Endodermal cell (in vitro differentiated cells): ENCODE measurements around the gene LMF1. TPM values are rescaled to one million over a fixed set of nuclear protein-coding genes. Genes with fewer than 3 reads are reported as not detected.

Source experiments
- DNase-seq: peaks from one replicate; pipeline ENCODE4 v3.0.0-alpha.2; 2017
- H3K27ac ChIP-seq: 2 replicates; pipeline ENCODE4 v1.5.1; 2013; ENCODE audit warnings: mild to moderate bottlenecking, low read depth, low read length, moderate library complexity
- H3K27me3 ChIP-seq: 2 replicates; pipeline ENCODE4 v1.6.1; 2013; ENCODE audit warnings: mild to moderate bottlenecking, low read length, moderate library complexity; ENCODE audit not compliant: insufficient read depth, control insufficient read depth, poor library complexity, severe bottlenecking
- H3K36me3 ChIP-seq: 2 replicates; pipeline ENCODE4 v1.7.0; 2013; ENCODE audit warnings: mild to moderate bottlenecking, low read length, moderate library complexity; ENCODE audit not compliant: control insufficient read depth, insufficient read depth
- H3K4me1 ChIP-seq: one replicate; pipeline ENCODE4 v1.7.0; 2013; ENCODE audit warnings: low read length; ENCODE audit not compliant: control insufficient read depth, insufficient read depth
- H3K4me3 ChIP-seq: 2 replicates; pipeline ENCODE4 v1.5.1; 2013; ENCODE audit warnings: mild to moderate bottlenecking, low read length, moderate library complexity
- H3K9ac ChIP-seq: 2 replicates; pipeline ENCODE4 v1.6.1; 2013; ENCODE audit warnings: mild to moderate bottlenecking, low read length, moderate library complexity; ENCODE audit not compliant: poor library complexity, severe bottlenecking; ENCODE audit errors: extremely low read depth
- H3K9me3 ChIP-seq: 2 replicates; pipeline ENCODE4 v1.6.1; 2013; ENCODE audit warnings: mild to moderate bottlenecking, low read length, moderate library complexity; ENCODE audit not compliant: control insufficient read depth
- H3K27ac Mint-ChIP-seq: 2 replicates; pipeline ENCODE4 v1.8.0; 2020; ENCODE audit warnings: mixed read lengths
- H3K27me3 Mint-ChIP-seq: 2 replicates; pipeline ENCODE4 v1.8.0; 2021; ENCODE audit warnings: mild to moderate bottlenecking, mixed read lengths; ENCODE audit not compliant: insufficient read depth
- H3K36me3 Mint-ChIP-seq: 2 replicates; pipeline ENCODE4 v1.8.0; 2020; ENCODE audit warnings: low read depth, mixed read lengths
- H3K4me1 Mint-ChIP-seq: 2 replicates; pipeline ENCODE4 v1.8.0; 2020; ENCODE audit warnings: mixed read lengths
- H3K4me3 Mint-ChIP-seq: 2 replicates; pipeline ENCODE4 v1.8.0; 2020; ENCODE audit warnings: mild to moderate bottlenecking, moderate library complexity, mixed read lengths
- H3K9me3 Mint-ChIP-seq: 2 replicates; pipeline ENCODE4 v1.8.0; 2020; ENCODE audit warnings: mild to moderate bottlenecking, mixed read lengths
- WGBS, 2 experiments: methylation state at CpG; one replicate each; pipeline versions ENCODE4 v1.1.5 to v1.1.7; 2013; ENCODE audit warnings: missing lambda C conversion rate in 2 of 2, mixed read lengths in 1 of 2; ENCODE audit not compliant: insufficient coverage in 1 of 2, insufficient read length in 1 of 2; 5-methylcytosine and 5-hydroxymethylcytosine counted together
- total RNA-seq, 2 donors: library from RNA; stranded (reverse); fragmentation: NEBNext Ultra II Directional in 1 of 2; extraction: Animal tissue kit (Norgen Biotek cat#: 25700) in 1 of 2; gene quantifications; 2 replicates in 1 of 2; 3 replicates in 1 of 2; pipeline ENCODE4 v1.2.1, GENCODE V29; 2021
- TF ChIP-seq, protein P1 (sequence below): fragments of 200-600 bp; sonication (generic); conservative IDR thresholded peaks from 2 replicates; pipeline ENCODE4 v1.5.0; 2021; ENCODE audit warnings: antibody characterized with exemption, mild to moderate bottlenecking

LMF1 gene
- total RNA-seq, 2 donors from 2014 or later, result 13.7 to 15.1 TPM

DNA sequence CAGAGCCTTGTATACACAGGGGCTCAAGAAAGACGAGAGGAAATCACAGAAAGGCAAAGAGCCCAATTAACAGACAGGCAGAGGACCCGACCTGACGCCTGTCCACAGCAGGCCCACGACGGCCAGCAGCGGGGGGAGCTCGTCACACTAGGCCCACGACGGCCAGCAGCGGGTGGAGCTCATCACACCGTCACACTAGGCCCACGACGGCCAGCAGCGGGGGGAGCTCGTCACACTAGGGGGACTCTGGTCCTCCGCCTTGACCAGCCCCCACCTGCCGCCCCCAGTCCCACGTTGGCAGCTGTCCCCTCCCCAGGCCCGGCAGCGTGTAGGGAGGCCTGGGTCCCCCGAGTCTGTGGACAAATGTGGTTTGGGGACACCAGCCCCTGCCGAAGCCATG, 146.6 kb downstream of the LMF1 start:
- Histone ChIP-seq H3K27ac (no peak overlapping the region), H3K4me1 (no peaks in the 10 kb centered on the region), H3K9me3 (no peaks in the 10 kb centered on the region), H3K36me3 (no peaks in the 10 kb centered on the region), H3K4me3 (no peak overlapping the region), H3K9ac (no peak overlapping the region), H3K27me3 (no peaks in the 10 kb centered on the region)
- H3K4me1 Mint-ChIP-seq, result no peaks in the 10 kb centered on the region
- H3K9me3 Mint-ChIP-seq, result no peaks in the 10 kb centered on the region
- no peak overlapping the region for H3K4me3 Mint-ChIP-seq
- no peak for DNase-seq
- H3K36me3 Mint-ChIP-seq, result no peaks in the 10 kb centered on the region
- no peak overlapping the region for H3K27ac Mint-ChIP-seq
- TF ChIP-seq, protein P1, sequence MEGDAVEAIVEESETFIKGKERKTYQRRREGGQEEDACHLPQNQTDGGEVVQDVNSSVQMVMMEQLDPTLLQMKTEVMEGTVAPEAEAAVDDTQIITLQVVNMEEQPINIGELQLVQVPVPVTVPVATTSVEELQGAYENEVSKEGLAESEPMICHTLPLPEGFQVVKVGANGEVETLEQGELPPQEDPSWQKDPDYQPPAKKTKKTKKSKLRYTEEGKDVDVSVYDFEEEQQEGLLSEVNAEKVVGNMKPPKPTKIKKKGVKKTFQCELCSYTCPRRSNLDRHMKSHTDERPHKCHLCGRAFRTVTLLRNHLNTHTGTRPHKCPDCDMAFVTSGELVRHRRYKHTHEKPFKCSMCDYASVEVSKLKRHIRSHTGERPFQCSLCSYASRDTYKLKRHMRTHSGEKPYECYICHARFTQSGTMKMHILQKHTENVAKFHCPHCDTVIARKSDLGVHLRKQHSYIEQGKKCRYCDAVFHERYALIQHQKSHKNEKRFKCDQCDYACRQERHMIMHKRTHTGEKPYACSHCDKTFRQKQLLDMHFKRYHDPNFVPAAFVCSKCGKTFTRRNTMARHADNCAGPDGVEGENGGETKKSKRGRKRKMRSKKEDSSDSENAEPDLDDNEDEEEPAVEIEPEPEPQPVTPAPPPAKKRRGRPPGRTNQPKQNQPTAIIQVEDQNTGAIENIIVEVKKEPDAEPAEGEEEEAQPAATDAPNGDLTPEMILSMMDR, result no peak
- WGBS, 2 experiments, result 89 to 95% methylated on average over 20 to 22 of the region's 22 CpGs
- no peaks in the 10 kb centered on the region for H3K27me3 Mint-ChIP-seq

DNA sequence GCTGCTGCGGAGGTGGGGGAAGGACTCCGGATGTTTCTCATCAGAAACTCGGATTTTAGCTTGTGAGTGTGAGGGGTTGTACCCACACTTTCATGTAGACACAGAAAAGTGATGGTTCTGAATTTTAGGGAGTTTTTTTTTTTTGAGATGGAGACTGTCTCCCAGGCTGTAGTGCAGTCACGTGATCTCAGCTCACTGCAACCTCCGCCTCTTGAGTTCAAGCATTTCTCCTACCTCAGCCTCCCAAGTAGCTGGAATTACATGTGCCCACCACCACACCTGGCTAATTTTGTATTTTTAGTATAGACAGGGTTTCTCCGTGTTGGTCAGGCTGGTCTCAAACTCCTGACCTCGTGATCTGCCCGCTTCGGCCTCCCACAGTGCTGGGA, 147.9 kb downstream of the LMF1 start:
- H3K27me3 ChIP-seq, result no peaks in the 10 kb centered on the region
- no peak overlapping the region for H3K27ac ChIP-seq
- H3K36me3 ChIP-seq, result no peaks in the 10 kb centered on the region
- Mint-ChIP-seq H3K36me3 (no peaks in the 10 kb centered on the region), H3K9me3 (no peaks in the 10 kb centered on the region), H3K4me1 (no peaks in the 10 kb centered on the region), H3K27ac (no peak overlapping the region), H3K27me3 (no peaks in the 10 kb centered on the region), H3K4me3 (no peak overlapping the region)
- no peaks in the 10 kb centered on the region for H3K9me3 ChIP-seq
- H3K4me1 ChIP-seq, result no peaks in the 10 kb centered on the region
- no peak for DNase-seq
- H3K9ac ChIP-seq, result no peak overlapping the region
- WGBS, 2 experiments, result 91% methylated on average over 7 to 9 of the region's 9 CpGs
- TF ChIP-seq, protein P1, result no peak
- H3K4me3 ChIP-seq, result no peak overlapping the region

DNA sequence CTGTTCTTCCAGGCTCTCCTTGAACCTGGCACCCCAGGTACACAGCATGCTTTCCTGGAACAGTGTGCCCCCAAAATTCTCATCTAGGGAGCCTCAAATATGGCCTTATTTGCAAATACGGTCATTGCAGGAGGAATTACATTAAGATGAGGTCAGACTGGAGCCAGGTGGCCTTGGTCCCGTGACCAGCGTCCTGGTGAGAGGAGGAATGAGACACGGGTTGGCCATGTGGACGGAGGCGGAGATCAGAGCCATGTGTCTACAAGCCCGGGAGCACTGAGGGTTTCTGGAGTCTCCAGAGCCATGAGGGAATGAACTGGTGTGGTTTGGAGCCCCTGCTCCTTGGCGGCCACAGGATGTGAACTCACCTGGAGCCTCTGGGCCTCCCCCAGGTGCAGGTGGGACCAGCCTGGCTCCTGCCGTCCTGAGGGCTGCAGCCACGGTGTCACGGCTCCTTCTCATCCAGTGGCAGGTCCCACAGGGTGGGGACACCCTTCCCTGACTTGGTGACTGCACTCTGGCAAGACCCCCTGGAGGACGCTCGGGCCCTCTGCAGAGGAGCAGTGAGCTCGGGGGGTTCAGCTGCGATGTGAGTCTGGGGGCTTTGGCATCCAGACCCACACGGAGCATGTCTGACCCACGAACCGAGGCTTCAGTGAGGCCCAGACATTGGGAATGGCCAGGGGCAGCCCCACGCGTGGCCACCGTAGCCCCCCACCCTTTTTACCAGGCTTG, 148.4 kb downstream of the LMF1 start:
- Mint-ChIP-seq H3K27me3 (no peaks in the 10 kb centered on the region), H3K27ac (no peak overlapping the region), H3K36me3 (no peaks in the 10 kb centered on the region), H3K4me1 (no peaks in the 10 kb centered on the region), H3K4me3 (no peak overlapping the region), H3K9me3 (no peaks in the 10 kb centered on the region)
- Histone ChIP-seq H3K27me3 (no peaks in the 10 kb centered on the region), H3K4me1 (no peaks in the 10 kb centered on the region), H3K4me3 (no peak overlapping the region), H3K9ac (no peak overlapping the region), H3K9me3 (no peaks in the 10 kb centered on the region), H3K36me3 (no peaks in the 10 kb centered on the region), H3K27ac (no peak overlapping the region)
- DNase-seq, result no peak
- WGBS, 2 experiments, result 93 to 98% methylated on average over 13 to 21 of the region's 21 CpGs
- TF ChIP-seq, protein P1, result no peak
